ENCODE results near the gene PDCL3. TPM values are rescaled to one million over a fixed set of nuclear protein-coding genes. Genes with fewer than 3 reads are reported as not detected.

PDCL3 gene
- total RNA-seq, 1 donor from 2014 or later, result 15.0 TPM

GRCh38 chr2:100563407-100564247, 834 bp downstream of the PDCL3 start:
- Mint-ChIP-seq H3K4me1 (ENCODE audit: unreplicated experiment) (peaks cover 4% of the 10 kb centered on the region), H3K36me3 (ENCODE audit: low read depth, unreplicated experiment) (peaks cover 14% of the 10 kb centered on the region), H3K27ac (ENCODE audit: unreplicated experiment) (peak overlapping the region; percentile 78), H3K4me3 (ENCODE audit: unreplicated experiment) (peak overlapping the region; percentile 92), H3K27me3 (ENCODE audit: unreplicated experiment) (peaks cover 3% of the 10 kb centered on the region), H3K9me3 (ENCODE audit: unreplicated experiment) (no peaks in the 10 kb centered on the region)
- no peak for DNase-seq (ENCODE audit: low spot score)
- TF ChIP-seq CTCF (IDR thresholded peaks at IDR 0.05; ENCODE audit: unreplicated experiment), result no peak

GRCh38 chr2:100568989-100569388, 6.2 kb downstream of the PDCL3 start:
- Mint-ChIP-seq H3K27ac (ENCODE audit: unreplicated experiment) (no peak overlapping the region), H3K4me1 (ENCODE audit: unreplicated experiment) (peaks cover 4% of the 10 kb centered on the region), H3K9me3 (ENCODE audit: unreplicated experiment) (no peaks in the 10 kb centered on the region), H3K27me3 (ENCODE audit: unreplicated experiment) (peaks cover 3% of the 10 kb centered on the region), H3K4me3 (ENCODE audit: unreplicated experiment) (no peak overlapping the region), H3K36me3 (ENCODE audit: low read depth, unreplicated experiment) (peaks cover 27% of the 10 kb centered on the region)
- no peak for TF ChIP-seq CTCF (IDR thresholded peaks at IDR 0.05; ENCODE audit: unreplicated experiment)
- DNase-seq (ENCODE audit: low spot score), result no peak

- Mint-ChIP-seq H3K4me1 (ENCODE audit: unreplicated experiment) (no peaks in the 10 kb centered on the region), H3K27me3 (ENCODE audit: unreplicated experiment) (peaks cover 2% of the 10 kb centered on the region), H3K27ac (ENCODE audit: unreplicated experiment) (no peak overlapping the region), H3K36me3 (ENCODE audit: low read depth, unreplicated experiment) (peaks cover 28% of the 10 kb centered on the region), H3K4me3 (ENCODE audit: unreplicated experiment) (peak overlapping the region; percentile 21), H3K9me3 (ENCODE audit: unreplicated experiment) (no peaks in the 10 kb centered on the region)
- no peak for DNase-seq (ENCODE audit: low spot score)
- TF ChIP-seq CTCF (IDR thresholded peaks at IDR 0.05; ENCODE audit: unreplicated experiment), result no peak
These were observed 8.9 kb downstream of the PDCL3 start for GRCh38 chr2:100571668-100572067.

DNA sequence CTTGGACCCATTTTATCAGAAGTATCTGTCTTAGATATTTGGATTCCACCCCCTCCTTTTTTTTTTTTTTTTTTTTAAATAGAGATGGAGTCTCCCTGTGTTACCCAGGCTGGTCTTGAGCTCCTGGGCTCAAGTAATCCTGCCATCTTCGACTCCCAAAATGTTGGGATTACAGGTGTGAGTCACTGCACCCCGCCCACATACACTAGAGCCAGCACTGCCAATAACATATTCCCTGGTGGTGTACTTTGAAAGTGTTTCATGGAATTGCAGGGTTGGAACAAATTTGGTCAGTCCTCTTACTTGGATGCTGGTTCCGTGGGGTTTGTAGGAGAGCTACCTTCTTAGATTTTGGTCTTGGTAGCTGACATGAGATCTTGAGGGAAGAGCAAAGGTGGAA, 15.0 kb downstream of the PDCL3 start:
- H3K36me3 Mint-ChIP-seq (ENCODE audit: low read depth, unreplicated experiment), result peaks cover 8% of the 10 kb centered on the region
- H3K4me1 Mint-ChIP-seq (ENCODE audit: unreplicated experiment), result no peaks in the 10 kb centered on the region
- TF ChIP-seq CTCF (IDR thresholded peaks at IDR 0.05; ENCODE audit: unreplicated experiment), result no peak
- no peak overlapping the region for H3K27ac Mint-ChIP-seq (ENCODE audit: unreplicated experiment)
- H3K9me3 Mint-ChIP-seq (ENCODE audit: unreplicated experiment), result no peaks in the 10 kb centered on the region
- H3K4me3 Mint-ChIP-seq (ENCODE audit: unreplicated experiment), result no peak overlapping the region
- no peaks in the 10 kb centered on the region for H3K27me3 Mint-ChIP-seq (ENCODE audit: unreplicated experiment)
- DNase-seq (ENCODE audit: low spot score), result no peak

Measured in endothelial cell (in vitro differentiated cells).